GM12875 (cell line): Measurements from ENCODE around the gene MRPS17.

Experiments
- H3K4me3 ChIP-seq: one replicate; pipeline ENCODE4 v1.5.1; 2011; ENCODE audit warnings: low read depth, low read length, control low read depth
- TF ChIP-seq, protein P1 (sequence below): IDR thresholded peaks from 2 replicates; pipeline ENCODE4 v1.5.1; 2011; ENCODE audit warnings: low read depth, mild to moderate bottlenecking, control low read depth, inconsistent platforms, low read length, moderate library complexity, borderline replicate concordance; ENCODE audit not compliant: insufficient read depth

The MRPS17 gene

DNA sequence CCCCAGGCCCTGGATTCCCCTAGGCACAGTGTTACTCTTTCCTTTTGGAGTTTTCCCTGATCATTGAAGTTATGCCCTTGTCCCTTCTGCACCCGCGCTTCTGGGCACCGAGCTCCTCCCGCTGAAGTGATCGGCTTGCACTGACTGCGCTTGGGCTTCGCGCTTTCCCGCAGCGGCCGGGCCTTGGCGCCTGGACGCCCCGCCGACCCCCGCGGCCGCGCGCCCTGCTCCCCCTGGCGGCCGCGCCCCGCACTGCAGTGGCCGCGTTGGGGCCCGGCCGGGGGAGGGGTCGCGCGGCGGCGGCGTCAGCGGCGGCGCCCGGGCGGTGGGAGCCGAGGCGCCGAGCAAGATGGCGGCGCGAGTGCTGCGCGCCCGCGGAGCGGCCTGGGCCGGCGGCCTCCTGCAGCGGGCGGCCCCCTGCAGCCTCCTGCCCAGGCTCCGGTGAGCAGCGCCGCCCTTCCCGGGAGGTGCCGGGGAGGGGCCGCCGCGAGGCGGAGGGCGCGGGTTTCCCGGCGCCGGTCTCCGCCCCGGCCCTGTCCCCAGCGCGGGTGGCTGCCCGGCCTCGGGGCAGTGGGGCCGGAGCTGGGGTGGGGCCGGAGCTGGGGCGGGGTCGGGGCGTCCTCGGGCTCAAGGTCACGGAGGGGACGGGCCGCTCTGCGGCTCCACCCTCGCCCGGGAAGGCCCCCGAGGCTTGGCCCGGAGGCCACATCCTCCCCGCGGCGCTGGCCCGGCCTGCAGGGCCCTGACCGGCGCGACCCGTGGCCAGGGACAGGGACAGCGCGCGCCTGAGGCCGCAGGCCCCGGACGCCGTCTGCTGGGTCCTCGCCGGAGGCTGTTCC is 12.8 kb downstream of the MRPS17 start, which contains the start of gene NIPSNAP2:
Gene NIPSNAP2 (plus strand): TSS at position 325 of the 839 bp plus-strand sequence. CDS start 25 bp downstream, at position 350.
- TF ChIP-seq, protein P1, sequence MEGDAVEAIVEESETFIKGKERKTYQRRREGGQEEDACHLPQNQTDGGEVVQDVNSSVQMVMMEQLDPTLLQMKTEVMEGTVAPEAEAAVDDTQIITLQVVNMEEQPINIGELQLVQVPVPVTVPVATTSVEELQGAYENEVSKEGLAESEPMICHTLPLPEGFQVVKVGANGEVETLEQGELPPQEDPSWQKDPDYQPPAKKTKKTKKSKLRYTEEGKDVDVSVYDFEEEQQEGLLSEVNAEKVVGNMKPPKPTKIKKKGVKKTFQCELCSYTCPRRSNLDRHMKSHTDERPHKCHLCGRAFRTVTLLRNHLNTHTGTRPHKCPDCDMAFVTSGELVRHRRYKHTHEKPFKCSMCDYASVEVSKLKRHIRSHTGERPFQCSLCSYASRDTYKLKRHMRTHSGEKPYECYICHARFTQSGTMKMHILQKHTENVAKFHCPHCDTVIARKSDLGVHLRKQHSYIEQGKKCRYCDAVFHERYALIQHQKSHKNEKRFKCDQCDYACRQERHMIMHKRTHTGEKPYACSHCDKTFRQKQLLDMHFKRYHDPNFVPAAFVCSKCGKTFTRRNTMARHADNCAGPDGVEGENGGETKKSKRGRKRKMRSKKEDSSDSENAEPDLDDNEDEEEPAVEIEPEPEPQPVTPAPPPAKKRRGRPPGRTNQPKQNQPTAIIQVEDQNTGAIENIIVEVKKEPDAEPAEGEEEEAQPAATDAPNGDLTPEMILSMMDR = peak; percentile 68

DNA sequence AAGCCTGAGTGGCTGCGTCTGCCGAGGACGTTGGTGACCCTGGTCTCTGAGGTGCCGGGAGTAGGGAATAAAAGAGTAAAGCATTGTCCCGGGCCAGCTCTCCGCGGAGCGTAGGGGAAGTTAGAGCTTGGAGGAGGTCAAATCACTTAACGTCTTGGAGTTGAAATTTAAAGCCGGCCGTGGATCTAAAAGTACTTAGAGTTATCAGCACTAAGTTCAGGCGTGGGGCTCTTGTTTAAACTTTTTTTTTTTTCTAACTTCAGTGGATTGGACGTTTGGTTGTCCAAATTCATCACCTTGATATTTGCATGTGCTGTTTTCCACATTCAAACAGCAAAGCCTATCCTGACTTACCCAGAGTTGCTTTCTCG is 13.4 kb downstream of the MRPS17 start:
- TF ChIP-seq, protein P1 = no peak
- peak overlapping the region; percentile 72 for H3K4me3 ChIP-seq

More for the DNA sequence above, 12.8 kb downstream of the MRPS17 start, which contains the start of gene NIPSNAP2:
- H3K4me3 ChIP-seq = peak within 1 kb of the TSS; percentile 72

GRCh38 chr7:55965805-55966421 is 14.2 kb downstream of the MRPS17 start:
- no peak overlapping the region for H3K4me3 ChIP-seq
- TF ChIP-seq, protein P1 = no peak

DNA sequence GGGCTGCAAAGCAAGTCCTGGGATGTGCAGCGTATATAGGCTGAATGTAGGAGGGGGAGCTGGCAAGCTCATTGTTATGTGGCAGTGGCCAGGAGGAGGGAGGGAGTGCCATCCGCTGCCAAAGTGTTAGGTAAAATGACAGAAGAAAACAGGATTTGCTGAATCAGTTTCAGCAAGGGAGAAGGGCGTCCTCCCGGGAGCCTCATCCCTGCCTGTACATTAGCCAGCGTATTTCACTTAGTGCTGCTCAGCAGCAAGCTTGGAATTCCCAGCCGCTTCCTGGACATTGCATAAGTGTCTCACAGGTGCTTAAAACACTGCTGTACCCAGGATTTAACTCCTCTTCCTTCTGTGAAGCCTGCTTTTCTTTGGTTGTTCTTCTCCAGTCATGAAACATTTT is 15.2 kb downstream of the MRPS17 start:
- TF ChIP-seq, protein P1 = no peak
- H3K4me3 ChIP-seq = no peak overlapping the region

DNA sequence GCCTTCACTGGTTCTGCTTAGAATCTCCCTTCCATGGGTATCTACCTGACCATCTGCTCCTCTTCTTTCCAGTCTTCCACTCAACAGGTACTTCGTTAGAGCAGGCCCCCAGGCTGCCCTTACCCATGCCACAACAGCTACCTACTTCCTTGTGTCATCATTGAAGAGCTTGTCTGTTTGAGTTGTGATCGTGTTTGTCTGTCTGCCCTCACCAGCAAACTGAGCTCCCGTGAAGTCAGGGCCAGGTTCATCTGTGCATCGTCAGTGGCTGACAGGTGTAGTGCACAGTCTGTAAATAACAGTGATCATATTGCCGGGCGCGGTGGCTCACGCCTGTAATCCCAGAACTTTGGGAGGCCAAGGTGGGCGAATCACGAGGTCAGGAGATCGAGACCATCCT is 17.7 kb downstream of the MRPS17 start:
- TF ChIP-seq, protein P1 = no peak
- H3K4me3 ChIP-seq = no peak overlapping the region

DNA sequence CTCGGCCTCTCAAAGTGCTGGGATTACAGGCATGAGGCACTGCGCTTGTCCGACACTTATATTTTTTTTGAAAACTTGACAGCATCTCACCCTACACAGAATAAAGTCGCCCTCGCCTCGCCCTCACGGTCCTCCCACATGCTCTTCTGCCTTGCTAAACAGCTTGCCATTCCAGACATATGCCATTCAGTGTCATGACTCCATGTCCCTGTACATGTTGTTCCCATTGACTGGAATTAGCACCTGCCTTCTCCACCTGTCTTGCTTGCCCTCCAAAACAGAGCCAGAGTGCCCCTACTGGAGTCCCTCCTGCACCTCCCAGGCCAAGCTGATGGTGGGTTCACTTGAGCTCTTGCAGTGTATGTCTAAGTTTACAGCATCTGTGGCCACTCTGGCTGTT is 18.9 kb downstream of the MRPS17 start:
- H3K4me3 ChIP-seq = no peak overlapping the region
- TF ChIP-seq, protein P1 = no peak

- TF ChIP-seq, protein P1 = no peak
- H3K4me3 ChIP-seq = no peak overlapping the region
Observed at GRCh38 chr7:55970978-55971377, 19.3 kb downstream of the MRPS17 start.
